ENCODE data around the gene ZNF549. TPM values are rescaled to one million over a fixed set of nuclear protein-coding genes. Genes with fewer than 3 reads are reported as not detected.

Gene ZNF549
- total and polyA plus RNA-seq, 10 of the 15 experiments (the other 5 are each of a cell fraction or from before 2014, with no cell fraction given): 0.73 to 4.0 (median 2.3) TPM

- H3K9ac ChIP-seq (ENCODE audit: control insufficient read depth, insufficient read depth, low read length): no peak overlapping the region
- peaks cover 21% of the 10 kb centered on the region; the same call in 2 of the 3 replicates for H3K9me3 ChIP-seq (replicated peaks; ENCODE audit: control insufficient read depth, insufficient read depth, low read length)
- in situ Hi-C loops (cut with MboI): no loop called here
- FAIRE-seq: no peak
- H3K27ac ChIP-seq (ENCODE audit: control insufficient read depth, insufficient read depth): no peak overlapping the region
- POLR2A ChIA-PET: no interaction called here
- H3K4me2 ChIP-seq (ENCODE audit: control insufficient read depth, insufficient read depth): no peak overlapping the region
- H3K4me3 ChIP-seq: no peak overlapping the region
- H3K79me2 ChIP-seq (ENCODE audit: control insufficient read depth, insufficient read depth, low read length): no peaks in the 10 kb centered on the region; the same call in 1 of the 2 replicates
- H2AFZ ChIP-seq (ENCODE audit: control insufficient read depth, low read depth, low read length): no peak overlapping the region
- H3K27me3 ChIP-seq (replicated peaks in 1 of 2; ENCODE audit: control insufficient read depth in 2 of 2, insufficient read depth in 2 of 2, low read length in 1 of 2): no peaks in the 10 kb centered on the region
- no peak for ATAC-seq
- SMC1A ChIA-PET (ENCODE audit: uncharacterized antibody, unreplicated experiment): no interaction called here
- TF ChIP-seq POLR2AphosphoS2 (IDR thresholded peaks at IDR 0.05; ENCODE audit: low read depth, low read length) (no peak), KLF5 (IDR thresholded peaks at IDR 0.05; ENCODE audit: partially characterized antibody) (no peak), ZBED1 (IDR thresholded peaks at IDR 0.05; ENCODE audit: borderline replicate concordance) (no peak), SUZ12 (IDR thresholded peaks at IDR 0.05; ENCODE audit: unreplicated experiment) (no peak), IKZF1 (conservative IDR thresholded peaks at IDR 0.05) (no peak), NFYA (IDR thresholded peaks at IDR 0.05; ENCODE audit: borderline replicate concordance, low read depth, low read length) (no peak), MTA3 (IDR thresholded peaks at IDR 0.05; ENCODE audit: borderline replicate concordance, low read length) (no peak), MEF2B (IDR thresholded peaks at IDR 0.05; ENCODE audit: partially characterized antibody, poor library complexity, severe bottlenecking) (no peak), POU2F2 (IDR thresholded peaks at IDR 0.05; ENCODE audit: borderline replicate concordance, low read depth, low read length) (no peak)
- TF ChIP-seq, protein P1, sequence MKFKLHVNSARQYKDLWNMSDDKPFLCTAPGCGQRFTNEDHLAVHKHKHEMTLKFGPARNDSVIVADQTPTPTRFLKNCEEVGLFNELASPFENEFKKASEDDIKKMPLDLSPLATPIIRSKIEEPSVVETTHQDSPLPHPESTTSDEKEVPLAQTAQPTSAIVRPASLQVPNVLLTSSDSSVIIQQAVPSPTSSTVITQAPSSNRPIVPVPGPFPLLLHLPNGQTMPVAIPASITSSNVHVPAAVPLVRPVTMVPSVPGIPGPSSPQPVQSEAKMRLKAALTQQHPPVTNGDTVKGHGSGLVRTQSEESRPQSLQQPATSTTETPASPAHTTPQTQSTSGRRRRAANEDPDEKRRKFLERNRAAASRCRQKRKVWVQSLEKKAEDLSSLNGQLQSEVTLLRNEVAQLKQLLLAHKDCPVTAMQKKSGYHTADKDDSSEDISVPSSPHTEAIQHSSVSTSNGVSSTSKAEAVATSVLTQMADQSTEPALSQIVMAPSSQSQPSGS (IDR thresholded peaks at IDR 0.05; ENCODE audit: low read length): no peak
- RAD21 ChIA-PET (ENCODE audit: unreplicated experiment): no interaction called here
- H3K36me3 ChIP-seq (ENCODE audit: control insufficient read depth in 2 of 2, insufficient read depth in 2 of 2, low read length in 1 of 2): peaks cover 3 to 16% of the 10 kb centered on the region in 2 experiments; a peak in 3 of 4 replicates
- no peak for DNase-seq (ENCODE audit: low read depth, low spot score)
- 67% methylated on average over 4 of the region's 4 CpGs for WGBS (ENCODE audit: insufficient coverage, insufficient replicate concordance, low lambda C conversion rate, missing lambda C conversion rate)
- H3K4me1 ChIP-seq (ENCODE audit: control insufficient read depth, insufficient read depth, low read length): no peaks in the 10 kb centered on the region
- no TSS peak for BruUV-seq (replicated peaks)
- CTCF ChIA-PET: no interaction called here
- no peaks in the 10 kb centered on the region for H4K20me1 ChIP-seq (ENCODE audit: control insufficient read depth, insufficient read depth)
- intact Hi-C loops (cut with micrococcal nuclease; ENCODE audit: unreplicated experiment): no loop called here
Measured at GRCh38 chr19:57506163-57506562, 21.0 kb upstream of the ZNF549 start.

Measured in GM12878 (cell line).